ENCODE results near the gene RTP5.
"Not testable (repeated sequence)": the region's sequence is repeated elsewhere in the genome, so short reads cannot be mapped to it uniquely, and the experiment has no call there.

GRCh38 chr2:241823531-241824437 lies 45.7 kb upstream of the RTP5 start:
- not testable (repeated sequence) for TF ChIP-seq CTCF (IDR thresholded peaks at IDR 0.05); EP300 (IDR thresholded peaks at IDR 0.05; ENCODE audit: borderline replicate concordance in 1 of 2, low read depth in 1 of 2, low read length in 1 of 2); USF1 (IDR thresholded peaks at IDR 0.05; ENCODE audit: borderline replicate concordance, low read depth); MAX (IDR thresholded peaks at IDR 0.05; ENCODE audit: low read depth); TCF12 (IDR thresholded peaks at IDR 0.05)
